HG03342 (cell line): ENCODE results near the gene ECI1.

Source experiments
- ATAC-seq: cut with Tn5 transposase; IDR thresholded peaks from one replicate; pipeline ENCODE4 v1.9.1; 2021; ENCODE audit warnings: mild to moderate bottlenecking, moderate library complexity; ENCODE audit not compliant: unreplicated experiment

The ECI1 gene

GRCh38 chr16:2197765-2198164 is 53.6 kb downstream of the ECI1 start:
- ATAC-seq = no peak

GRCh38 chr16:2196981-2197511 is 54.3 kb downstream of the ECI1 start:
- no peak for ATAC-seq

- no peak for ATAC-seq
These were observed 55.0 kb downstream of the ECI1 start, which contains the start of gene CASKIN1 for GRCh38 chr16:2196162-2196980. CASKIN1 (minus strand) TSS chr16:2196605; CDS start chr16:2196432, 173 bp downstream.

- ATAC-seq = no peak
These were observed 55.8 kb downstream of the ECI1 start for GRCh38 chr16:2195322-2196161.

GRCh38 chr16:2194852-2195321 is 56.5 kb downstream of the ECI1 start:
- ATAC-seq = no peak

GRCh38 chr16:2194166-2194834 is 57.1 kb downstream of the ECI1 start:
- no peak for ATAC-seq

GRCh38 chr16:2191446-2191706 is 60.0 kb downstream of the ECI1 start:
- ATAC-seq = no peak

GRCh38 chr16:2190659-2191445 is 60.5 kb downstream of the ECI1 start:
- ATAC-seq = no peak

GRCh38 chr16:2190002-2190658 is 61.3 kb downstream of the ECI1 start:
- ATAC-seq = no peak
